ENCODE data around the gene P2RX4. TPM values are rescaled to one million over a fixed set of nuclear protein-coding genes. Genes with fewer than 3 reads are reported as not detected.
"Not testable (repeated sequence)": the region's sequence is repeated elsewhere in the genome, so short reads cannot be mapped to it uniquely, and the experiment has no call there.

P2RX4 gene
- total RNA-seq, 4 donors from 2014 or later: 46.3 to 107 (median 65.3) TPM

GRCh38 chr12:121253638-121254335 is 43.9 kb downstream of the P2RX4 start:
- ATAC-seq (ENCODE audit: low FRiP score): no peak
- TF ChIP-seq, protein P1, sequence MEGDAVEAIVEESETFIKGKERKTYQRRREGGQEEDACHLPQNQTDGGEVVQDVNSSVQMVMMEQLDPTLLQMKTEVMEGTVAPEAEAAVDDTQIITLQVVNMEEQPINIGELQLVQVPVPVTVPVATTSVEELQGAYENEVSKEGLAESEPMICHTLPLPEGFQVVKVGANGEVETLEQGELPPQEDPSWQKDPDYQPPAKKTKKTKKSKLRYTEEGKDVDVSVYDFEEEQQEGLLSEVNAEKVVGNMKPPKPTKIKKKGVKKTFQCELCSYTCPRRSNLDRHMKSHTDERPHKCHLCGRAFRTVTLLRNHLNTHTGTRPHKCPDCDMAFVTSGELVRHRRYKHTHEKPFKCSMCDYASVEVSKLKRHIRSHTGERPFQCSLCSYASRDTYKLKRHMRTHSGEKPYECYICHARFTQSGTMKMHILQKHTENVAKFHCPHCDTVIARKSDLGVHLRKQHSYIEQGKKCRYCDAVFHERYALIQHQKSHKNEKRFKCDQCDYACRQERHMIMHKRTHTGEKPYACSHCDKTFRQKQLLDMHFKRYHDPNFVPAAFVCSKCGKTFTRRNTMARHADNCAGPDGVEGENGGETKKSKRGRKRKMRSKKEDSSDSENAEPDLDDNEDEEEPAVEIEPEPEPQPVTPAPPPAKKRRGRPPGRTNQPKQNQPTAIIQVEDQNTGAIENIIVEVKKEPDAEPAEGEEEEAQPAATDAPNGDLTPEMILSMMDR (IDR thresholded peaks at IDR 0.05): no peak
- no peak for DNase-seq (ENCODE audit: low spot score)

DNA sequence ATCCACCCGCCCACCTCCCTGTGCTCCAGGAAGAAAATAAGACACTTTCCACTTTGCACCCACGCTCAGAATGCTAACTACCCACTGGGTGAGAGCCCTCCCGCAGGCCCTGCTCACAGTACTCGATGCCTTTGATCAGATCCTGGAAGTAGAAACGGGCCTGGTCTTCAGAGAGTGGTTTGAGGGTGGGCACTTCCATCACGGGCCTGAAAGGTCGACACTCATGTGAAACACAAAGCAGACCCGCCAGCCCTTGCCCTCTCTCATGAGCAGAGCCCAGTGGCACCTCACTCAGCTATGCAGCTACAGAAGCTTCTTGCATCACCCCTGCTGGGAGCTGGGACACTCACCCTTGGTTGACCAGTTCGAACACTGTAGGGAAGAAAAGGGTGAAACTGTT is 45.5 kb downstream of the P2RX4 start:
- TF ChIP-seq, protein P1 (IDR thresholded peaks at IDR 0.05): no peak
- DNase-seq (ENCODE audit: low spot score): no peak
- no peak for ATAC-seq (ENCODE audit: low FRiP score)

- not testable (repeated sequence) for ATAC-seq (ENCODE audit: low FRiP score); DNase-seq (ENCODE audit: low spot score)
Observed at GRCh38 chr12:121257704-121258449, 47.9 kb downstream of the P2RX4 start.

DNA sequence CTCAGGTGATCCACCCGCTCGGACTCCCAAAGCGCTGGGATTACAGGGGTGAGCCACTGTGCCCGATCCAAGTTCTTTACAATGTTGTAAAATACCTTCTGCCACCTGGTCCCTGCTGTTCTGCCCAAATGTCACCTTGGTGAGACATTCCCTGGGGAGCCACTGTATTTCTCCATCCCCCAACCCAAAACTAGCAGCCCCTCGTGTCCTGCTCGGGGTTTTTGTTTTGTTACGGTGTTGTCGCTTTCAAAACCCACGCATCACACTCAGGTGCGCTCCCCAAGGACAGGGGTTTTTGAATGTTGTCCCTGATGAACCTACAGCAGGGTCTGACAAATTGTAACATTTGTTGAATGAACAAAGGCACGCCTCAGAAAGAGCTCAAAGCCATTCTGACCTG is 49.1 kb downstream of the P2RX4 start:
- no peak for ATAC-seq (ENCODE audit: low FRiP score)
- no peak for DNase-seq (ENCODE audit: low spot score)
- TF ChIP-seq, protein P1 (IDR thresholded peaks at IDR 0.05): no peak

DNA sequence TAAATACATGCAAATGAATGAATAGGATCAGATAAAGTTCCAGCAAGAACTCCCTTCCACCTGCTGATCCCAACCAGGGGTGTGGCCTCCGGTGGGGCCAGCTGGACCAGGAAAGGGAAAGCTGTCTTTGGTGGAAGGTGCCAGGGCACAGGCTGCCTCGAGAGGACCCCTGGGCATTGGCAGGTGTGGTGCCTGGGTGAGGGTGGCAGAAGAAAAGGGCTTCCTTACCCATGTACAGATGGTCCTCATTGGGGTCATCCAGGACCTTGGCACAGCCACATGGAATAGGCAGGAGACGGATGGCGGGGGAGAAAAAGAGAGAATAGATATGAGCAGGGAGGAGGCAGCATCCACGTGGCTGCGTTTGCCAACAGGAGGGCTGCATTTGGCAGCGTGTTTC is 50.2 kb downstream of the P2RX4 start:
- TF ChIP-seq, protein P1 (IDR thresholded peaks at IDR 0.05): no peak

DNA sequence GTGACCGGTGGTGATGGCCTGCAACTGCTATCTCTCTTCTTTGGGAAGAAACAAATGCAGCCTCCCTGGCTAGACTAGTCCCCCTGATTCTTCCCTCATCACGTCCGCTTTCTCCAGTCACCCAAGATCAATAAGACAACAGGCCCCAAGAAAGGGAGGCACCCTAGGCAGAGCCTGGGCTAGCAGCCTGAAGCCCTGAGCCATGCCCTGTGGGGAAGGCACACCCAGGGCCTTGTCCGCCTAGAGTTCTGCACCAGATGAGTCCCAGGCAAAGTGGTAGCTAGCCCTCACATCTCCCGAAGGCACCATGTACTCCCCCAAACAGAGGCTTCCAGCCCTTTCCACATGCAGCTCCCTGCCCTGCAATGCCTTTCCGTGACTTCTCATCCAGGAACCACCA is 51.5 kb downstream of the P2RX4 start:
- DNase-seq (ENCODE audit: low spot score) (no peak), ATAC-seq (ENCODE audit: low FRiP score) (no peak)
- TF ChIP-seq, protein P1 (IDR thresholded peaks at IDR 0.05): no peak

More for the DNA sequence above, 50.2 kb downstream of the P2RX4 start:
- ATAC-seq (ENCODE audit: low FRiP score) (no peak), DNase-seq (ENCODE audit: low spot score) (no peak)

DNA sequence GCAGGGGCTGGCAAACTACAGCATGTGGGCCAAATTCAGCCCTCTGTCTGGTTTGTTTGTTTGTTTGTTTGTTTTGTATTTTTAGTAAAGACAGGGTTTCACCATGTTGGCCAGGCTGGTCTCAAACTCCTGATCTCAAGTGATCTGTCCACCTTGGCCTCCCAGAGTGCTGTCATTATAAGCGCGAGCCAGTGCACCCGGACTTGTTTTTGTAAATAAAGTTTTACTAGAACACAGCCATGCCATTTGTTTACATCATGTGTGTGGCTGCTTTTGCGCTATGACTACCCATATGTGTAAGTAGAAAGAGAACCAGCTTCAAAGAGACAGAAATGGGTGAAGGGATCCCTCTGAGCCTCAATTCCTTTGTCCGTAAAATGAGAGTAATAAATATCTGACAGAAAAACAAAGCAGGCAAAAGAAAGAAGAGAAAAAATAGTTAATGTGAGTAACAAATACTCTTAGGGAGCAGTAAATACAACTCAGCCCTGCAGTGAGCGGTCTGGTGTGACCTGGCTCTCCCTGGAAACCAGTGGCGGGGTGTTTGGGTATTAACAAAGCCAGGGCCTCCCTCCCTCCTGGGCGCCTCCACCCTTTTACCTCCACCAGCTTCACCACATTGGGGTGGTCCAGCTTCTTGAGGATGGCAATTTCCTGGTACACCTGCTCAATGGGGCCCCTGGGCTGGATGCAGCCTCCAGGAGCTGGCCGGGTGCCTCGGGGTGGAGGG is 53.4 kb downstream of the P2RX4 start:
- ATAC-seq (ENCODE audit: low FRiP score): no peak
- TF ChIP-seq, protein P1 (IDR thresholded peaks at IDR 0.05): no peak
- DNase-seq (ENCODE audit: low spot score): no peak

All from omental fat pad (tissue), 4 donors.